ENCODE results near the gene C1orf21.

DNA sequence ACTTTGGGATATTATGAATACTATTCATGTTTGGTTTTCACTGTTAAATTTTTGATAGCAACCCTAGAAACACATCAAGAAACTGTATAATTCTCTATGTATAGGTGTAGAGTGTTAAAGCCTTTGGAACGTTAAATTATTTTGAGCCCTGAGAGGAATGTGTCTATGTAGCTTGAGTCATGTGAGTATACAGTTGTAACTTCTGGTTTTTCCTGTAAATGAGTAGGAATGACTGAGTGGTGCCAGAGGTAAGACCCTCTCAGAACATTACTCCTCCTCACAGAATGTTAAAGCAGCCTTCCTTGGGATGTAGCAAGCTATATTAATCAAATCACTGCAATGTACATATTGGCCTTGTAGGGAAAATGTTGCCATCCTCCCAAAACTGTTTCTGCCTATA lies 69.0 kb downstream of the C1orf21 start:
- no peak for TF ChIP-seq POLR2A (IDR thresholded peaks at IDR 0.05)
- TF ChIP-seq, protein P1, sequence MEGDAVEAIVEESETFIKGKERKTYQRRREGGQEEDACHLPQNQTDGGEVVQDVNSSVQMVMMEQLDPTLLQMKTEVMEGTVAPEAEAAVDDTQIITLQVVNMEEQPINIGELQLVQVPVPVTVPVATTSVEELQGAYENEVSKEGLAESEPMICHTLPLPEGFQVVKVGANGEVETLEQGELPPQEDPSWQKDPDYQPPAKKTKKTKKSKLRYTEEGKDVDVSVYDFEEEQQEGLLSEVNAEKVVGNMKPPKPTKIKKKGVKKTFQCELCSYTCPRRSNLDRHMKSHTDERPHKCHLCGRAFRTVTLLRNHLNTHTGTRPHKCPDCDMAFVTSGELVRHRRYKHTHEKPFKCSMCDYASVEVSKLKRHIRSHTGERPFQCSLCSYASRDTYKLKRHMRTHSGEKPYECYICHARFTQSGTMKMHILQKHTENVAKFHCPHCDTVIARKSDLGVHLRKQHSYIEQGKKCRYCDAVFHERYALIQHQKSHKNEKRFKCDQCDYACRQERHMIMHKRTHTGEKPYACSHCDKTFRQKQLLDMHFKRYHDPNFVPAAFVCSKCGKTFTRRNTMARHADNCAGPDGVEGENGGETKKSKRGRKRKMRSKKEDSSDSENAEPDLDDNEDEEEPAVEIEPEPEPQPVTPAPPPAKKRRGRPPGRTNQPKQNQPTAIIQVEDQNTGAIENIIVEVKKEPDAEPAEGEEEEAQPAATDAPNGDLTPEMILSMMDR (IDR thresholded peaks at IDR 0.05) = no peak
